ENCODE results near the gene RNF121.
"Not testable (repeated sequence)": the region's sequence is repeated elsewhere in the genome, so short reads cannot be mapped to it uniquely, and the experiment has no call there.

The RNF121 gene

GRCh38 chr11:71928737-71929443, at the start of gene RNF121:
RNF121 (plus strand) TSS chr11:71929046; CDS start chr11:71929062, 16 bp downstream.
- peak; percentile 100 for DNase-seq

GRCh38 chr11:71885806-71886205, 43.0 kb upstream of the RNF121 start:
- DNase-seq: not testable (repeated sequence)

GRCh38 chr11:71888335-71889010, 40.4 kb upstream of the RNF121 start:
- DNase-seq: not testable (repeated sequence)

- not testable (repeated sequence) for DNase-seq
Measured at GRCh38 chr11:71889181-71889872, 39.5 kb upstream of the RNF121 start.

- no peak for DNase-seq
Measured at GRCh38 chr11:71895961-71896360, 32.9 kb upstream of the RNF121 start.

- DNase-seq: not testable (repeated sequence)
Measured at GRCh38 chr11:71901137-71901536, 27.7 kb upstream of the RNF121 start.

- no peak for DNase-seq
Measured at GRCh38 chr11:71908218-71908617, 20.6 kb upstream of the RNF121 start.

GRCh38 chr11:71910775-71911174, 18.1 kb upstream of the RNF121 start:
- not testable (repeated sequence) for DNase-seq

GRCh38 chr11:71911321-71911985, 17.4 kb upstream of the RNF121 start:
- DNase-seq: peak; percentile 32

- not testable (repeated sequence) for DNase-seq
Measured at GRCh38 chr11:71911986-71912340, 16.9 kb upstream of the RNF121 start.

- DNase-seq: no peak
Measured at GRCh38 chr11:71913756-71914526, 14.9 kb upstream of the RNF121 start.

GRCh38 chr11:71914617-71915189, 14.1 kb upstream of the RNF121 start:
- no peak for DNase-seq

GRCh38 chr11:71917646-71918140, 11.2 kb upstream of the RNF121 start:
- no peak for DNase-seq

GRCh38 chr11:71927820-71928736, 768 bp upstream of the RNF121 start, which contains the start of gene XNDC1N:
XNDC1N (minus strand) TSS chr11:71928594; CDS start chr11:71923353, 5,241 bp downstream.
- DNase-seq: peak; percentile 100

GRCh38 chr11:71929491-71929890, 645 bp downstream of the RNF121 start:
- no peak for DNase-seq

- DNase-seq: no peak
Measured at GRCh38 chr11:71930556-71931244, 1.9 kb downstream of the RNF121 start.

GRCh38 chr11:71931245-71931602, 2.4 kb downstream of the RNF121 start:
- DNase-seq: no peak

GRCh38 chr11:71933141-71933933, 4.5 kb downstream of the RNF121 start:
- DNase-seq: no peak

- no peak for DNase-seq
Measured at GRCh38 chr11:71934213-71934612, 5.4 kb downstream of the RNF121 start.
